ENCODE data around the gene APOL5.

GRCh38 chr22:35740616-35741015 lies 22.9 kb downstream of the APOL5 start:
- no peak for TF ChIP-seq POLR2A (IDR thresholded peaks at IDR 0.05; ENCODE audit: low read depth, low read length)
- TF ChIP-seq TAF1 (IDR thresholded peaks at IDR 0.05; ENCODE audit: borderline replicate concordance, low read depth, low read length) = no peak
